HL-60 (cell line): Measurements from ENCODE around the gene FBXL7.

Experiments
- DNase-seq, 2 experiments: peaks; one replicate each; pipeline ENCODE4 v3.0.0-alpha.2; 2010 to 2020; ENCODE audit warnings: low read depth in 1 of 2, low spot score in 1 of 2
- H3K27ac ChIP-seq: fragments of 250-450 bp; sonication (Bioruptor Pico); replicated peaks from 2 replicates; pipeline ENCODE4 v1.5.1; 2020; ENCODE audit warnings: mild to moderate bottlenecking, moderate library complexity
- H3K27me3 ChIP-seq: fragments of 250-450 bp; sonication (Bioruptor Pico); 2 replicates; pipeline ENCODE4 v1.5.1; 2021; ENCODE audit warnings: mild to moderate bottlenecking, moderate library complexity; ENCODE audit not compliant: insufficient read depth, poor library complexity, severe bottlenecking
- H3K4me3 ChIP-seq: replicated peaks from 2 replicates; pipeline ENCODE4 v1.5.1; 2011; ENCODE audit warnings: mild to moderate bottlenecking, control low read depth, low read length; ENCODE audit not compliant: insufficient read depth
- GABPA ChIP-seq: IDR thresholded peaks from 2 replicates; pipeline ENCODE4 v1.6.1; 2012; ENCODE audit warnings: low read depth
- POLR2AphosphoS5 ChIP-seq: IDR thresholded peaks from 2 replicates; pipeline ENCODE4 v1.6.1; 2012; ENCODE audit warnings: low read depth
- SPI1 ChIP-seq: IDR thresholded peaks from 2 replicates; pipeline ENCODE4 v1.6.1; 2012; ENCODE audit warnings: low read depth, mild to moderate bottlenecking, borderline replicate concordance
- TF ChIP-seq, protein P1 (sequence below): IDR thresholded peaks from 2 replicates; pipeline ENCODE4 v1.6.1; 2012; ENCODE audit warnings: low read depth; ENCODE audit not compliant: insufficient replicate concordance
- TF ChIP-seq, protein P2 (sequence below): IDR thresholded peaks from one replicate; pipeline ENCODE4 v1.5.1; 2011; ENCODE audit warnings: low read length, control low read depth, inconsistent platforms; ENCODE audit not compliant: insufficient read depth

The FBXL7 gene

DNA sequence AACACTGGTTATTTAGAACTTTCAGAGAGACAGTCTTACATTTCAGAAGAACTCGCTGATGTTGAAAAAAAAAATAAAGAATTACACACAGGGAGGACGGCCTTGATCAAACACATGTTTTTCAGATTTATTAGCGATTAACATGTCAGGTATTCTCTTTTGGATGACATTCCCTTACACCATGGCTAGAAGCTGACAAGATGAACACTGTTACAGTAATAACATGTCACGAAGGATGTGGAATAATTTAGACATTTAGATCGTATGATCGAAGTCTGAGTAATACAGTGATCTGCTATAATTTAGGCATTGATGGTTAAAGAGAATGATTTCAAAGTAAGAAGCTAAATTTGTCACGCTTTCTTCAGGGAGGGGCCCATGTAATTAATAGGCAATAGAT is 24.6 kb upstream of the FBXL7 start:
- no peak for TF ChIP-seq GABPA
- TF ChIP-seq SPI1 = no peak
- no peak for TF ChIP-seq POLR2AphosphoS5
- TF ChIP-seq, protein P1, sequence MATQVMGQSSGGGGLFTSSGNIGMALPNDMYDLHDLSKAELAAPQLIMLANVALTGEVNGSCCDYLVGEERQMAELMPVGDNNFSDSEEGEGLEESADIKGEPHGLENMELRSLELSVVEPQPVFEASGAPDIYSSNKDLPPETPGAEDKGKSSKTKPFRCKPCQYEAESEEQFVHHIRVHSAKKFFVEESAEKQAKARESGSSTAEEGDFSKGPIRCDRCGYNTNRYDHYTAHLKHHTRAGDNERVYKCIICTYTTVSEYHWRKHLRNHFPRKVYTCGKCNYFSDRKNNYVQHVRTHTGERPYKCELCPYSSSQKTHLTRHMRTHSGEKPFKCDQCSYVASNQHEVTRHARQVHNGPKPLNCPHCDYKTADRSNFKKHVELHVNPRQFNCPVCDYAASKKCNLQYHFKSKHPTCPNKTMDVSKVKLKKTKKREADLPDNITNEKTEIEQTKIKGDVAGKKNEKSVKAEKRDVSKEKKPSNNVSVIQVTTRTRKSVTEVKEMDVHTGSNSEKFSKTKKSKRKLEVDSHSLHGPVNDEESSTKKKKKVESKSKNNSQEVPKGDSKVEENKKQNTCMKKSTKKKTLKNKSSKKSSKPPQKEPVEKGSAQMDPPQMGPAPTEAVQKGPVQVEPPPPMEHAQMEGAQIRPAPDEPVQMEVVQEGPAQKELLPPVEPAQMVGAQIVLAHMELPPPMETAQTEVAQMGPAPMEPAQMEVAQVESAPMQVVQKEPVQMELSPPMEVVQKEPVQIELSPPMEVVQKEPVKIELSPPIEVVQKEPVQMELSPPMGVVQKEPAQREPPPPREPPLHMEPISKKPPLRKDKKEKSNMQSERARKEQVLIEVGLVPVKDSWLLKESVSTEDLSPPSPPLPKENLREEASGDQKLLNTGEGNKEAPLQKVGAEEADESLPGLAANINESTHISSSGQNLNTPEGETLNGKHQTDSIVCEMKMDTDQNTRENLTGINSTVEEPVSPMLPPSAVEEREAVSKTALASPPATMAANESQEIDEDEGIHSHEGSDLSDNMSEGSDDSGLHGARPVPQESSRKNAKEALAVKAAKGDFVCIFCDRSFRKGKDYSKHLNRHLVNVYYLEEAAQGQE = no peak
- TF ChIP-seq, protein P2, sequence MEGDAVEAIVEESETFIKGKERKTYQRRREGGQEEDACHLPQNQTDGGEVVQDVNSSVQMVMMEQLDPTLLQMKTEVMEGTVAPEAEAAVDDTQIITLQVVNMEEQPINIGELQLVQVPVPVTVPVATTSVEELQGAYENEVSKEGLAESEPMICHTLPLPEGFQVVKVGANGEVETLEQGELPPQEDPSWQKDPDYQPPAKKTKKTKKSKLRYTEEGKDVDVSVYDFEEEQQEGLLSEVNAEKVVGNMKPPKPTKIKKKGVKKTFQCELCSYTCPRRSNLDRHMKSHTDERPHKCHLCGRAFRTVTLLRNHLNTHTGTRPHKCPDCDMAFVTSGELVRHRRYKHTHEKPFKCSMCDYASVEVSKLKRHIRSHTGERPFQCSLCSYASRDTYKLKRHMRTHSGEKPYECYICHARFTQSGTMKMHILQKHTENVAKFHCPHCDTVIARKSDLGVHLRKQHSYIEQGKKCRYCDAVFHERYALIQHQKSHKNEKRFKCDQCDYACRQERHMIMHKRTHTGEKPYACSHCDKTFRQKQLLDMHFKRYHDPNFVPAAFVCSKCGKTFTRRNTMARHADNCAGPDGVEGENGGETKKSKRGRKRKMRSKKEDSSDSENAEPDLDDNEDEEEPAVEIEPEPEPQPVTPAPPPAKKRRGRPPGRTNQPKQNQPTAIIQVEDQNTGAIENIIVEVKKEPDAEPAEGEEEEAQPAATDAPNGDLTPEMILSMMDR = no peak

DNA sequence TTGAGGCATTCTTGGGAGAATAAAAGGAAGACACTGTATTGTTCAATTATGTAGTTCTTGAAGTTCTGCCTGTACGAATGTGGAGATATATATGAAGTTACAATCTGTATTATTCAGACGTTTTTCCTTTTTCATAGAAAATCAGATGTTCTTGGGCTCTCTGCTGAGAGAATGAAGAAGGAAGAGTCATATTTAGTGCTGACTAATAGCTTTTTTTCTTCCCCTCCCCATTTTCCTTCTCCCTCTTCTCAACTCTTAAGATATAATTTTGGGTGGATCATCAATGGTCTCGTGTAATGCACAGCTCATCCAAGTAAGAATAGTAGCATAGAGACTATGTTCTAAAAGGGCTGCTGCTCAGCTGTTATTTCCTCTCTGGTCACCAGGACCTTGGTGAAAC is 23.0 kb upstream of the FBXL7 start:
- H3K4me3 ChIP-seq = no peak overlapping the region
- no peak overlapping the region for H3K27ac ChIP-seq
- TF ChIP-seq, protein P1 = no peak
- no peak for TF ChIP-seq POLR2AphosphoS5
- TF ChIP-seq, protein P2 = no peak
- no peak for TF ChIP-seq SPI1
- no peak for TF ChIP-seq GABPA
- DNase-seq = no peak
- no peaks in the 10 kb centered on the region for H3K27me3 ChIP-seq

More for the DNA sequence above, 24.6 kb upstream of the FBXL7 start:
- Histone ChIP-seq H3K27me3 (no peaks in the 10 kb centered on the region), H3K27ac (no peak overlapping the region), H3K4me3 (no peak overlapping the region)
- DNase-seq = no peak

DNA sequence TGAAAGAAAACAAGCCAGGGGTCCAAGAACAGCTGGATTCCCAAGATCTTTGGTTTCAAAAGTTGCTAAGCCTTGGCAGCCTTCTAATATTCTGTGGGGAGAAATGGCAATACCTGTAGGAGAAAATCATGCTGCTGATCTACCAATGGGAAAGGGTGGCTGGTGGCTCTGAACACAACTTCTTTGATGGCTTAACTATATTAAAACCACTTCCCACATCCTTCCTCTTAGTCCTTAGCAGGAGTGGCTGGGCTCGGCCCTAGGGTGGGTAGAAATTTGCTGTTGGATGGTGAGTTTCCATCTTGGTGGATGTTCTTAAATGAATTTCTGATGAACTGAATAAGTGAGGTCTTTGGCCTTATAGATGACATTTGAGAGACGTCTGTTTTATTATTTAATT is 19.5 kb upstream of the FBXL7 start:
- DNase-seq = no peak
- Histone ChIP-seq H3K27ac (no peak overlapping the region), H3K27me3 (no peaks in the 10 kb centered on the region), H3K4me3 (no peak overlapping the region)
- no peak for TF ChIP-seq SPI1
- TF ChIP-seq POLR2AphosphoS5 = no peak
- TF ChIP-seq GABPA = no peak

DNA sequence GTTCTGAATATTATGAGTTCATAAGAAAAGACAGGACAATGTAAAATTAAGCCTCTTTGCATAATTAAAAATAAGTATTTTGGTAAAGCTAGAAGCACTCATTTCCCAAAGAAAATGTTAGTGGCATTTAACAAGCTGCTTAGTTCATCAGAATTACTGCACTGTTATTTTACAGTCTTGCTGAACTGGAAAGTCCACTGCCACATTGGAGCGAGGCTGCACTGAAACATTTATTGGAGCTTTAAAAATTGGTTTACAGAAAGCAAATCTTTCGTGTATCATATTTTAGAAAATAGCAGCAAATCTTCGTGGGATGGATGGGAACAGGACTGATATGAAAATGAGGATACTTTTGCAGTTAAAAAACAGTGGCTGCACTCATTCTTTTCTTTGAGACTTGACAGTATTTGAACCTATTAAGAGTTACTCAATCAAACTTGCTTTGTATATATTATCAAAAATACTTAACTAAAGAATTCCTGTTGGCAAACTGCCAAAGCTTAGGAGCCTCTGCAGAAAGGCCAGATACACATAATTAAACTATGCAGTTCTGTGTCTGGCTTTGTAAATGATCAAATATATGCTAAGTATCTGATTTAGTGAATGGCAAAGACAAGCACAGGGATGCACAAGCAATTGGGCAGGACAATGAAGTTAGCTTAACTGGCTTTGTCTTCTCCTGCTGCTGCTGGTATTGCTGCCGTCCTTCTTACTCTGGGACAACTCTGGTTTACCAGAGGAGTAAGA is 16.5 kb upstream of the FBXL7 start:
- Histone ChIP-seq H3K27me3 (no peaks in the 10 kb centered on the region), H3K4me3 (no peak overlapping the region), H3K27ac (no peak overlapping the region)
- no peak for DNase-seq
- TF ChIP-seq GABPA (no peak), POLR2AphosphoS5 (no peak)

DNA sequence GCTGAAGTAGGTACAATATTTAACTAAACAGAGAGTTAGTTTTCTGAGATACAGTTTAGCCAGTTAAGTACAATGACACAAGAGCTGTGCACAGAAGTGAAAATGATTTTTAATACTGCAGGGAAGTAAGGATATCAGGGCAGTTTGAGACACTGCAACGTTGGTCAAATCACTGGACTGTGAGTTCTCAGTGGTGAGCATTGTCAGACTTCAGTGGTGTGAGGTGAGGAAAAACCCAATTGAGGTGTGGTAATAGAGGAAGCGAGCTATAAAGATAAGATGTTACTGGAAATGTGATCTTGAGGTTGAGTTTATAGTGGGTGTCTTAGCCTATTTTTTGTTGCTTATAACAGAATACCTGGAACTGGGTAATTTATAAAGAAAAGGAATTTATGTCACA is 12.8 kb upstream of the FBXL7 start:
- H3K27me3 ChIP-seq = no peaks in the 10 kb centered on the region
- no peak overlapping the region for H3K27ac ChIP-seq
- DNase-seq = no peak
- TF ChIP-seq POLR2AphosphoS5 (no peak), SPI1 (no peak), GABPA (no peak)
- TF ChIP-seq, protein P2 = no peak
- TF ChIP-seq, protein P1 = no peak
- no peak overlapping the region for H3K4me3 ChIP-seq
